HG03457 (cell line): ENCODE data around the gene MRPL55.
"Not testable (repeated sequence)": the region's sequence is repeated elsewhere in the genome, so short reads cannot be mapped to it uniquely, and the experiment has no call there.

Source experiments
- ATAC-seq: cut with Tn5 transposase; IDR thresholded peaks from one replicate; pipeline ENCODE4 v1.9.1; 2021; ENCODE audit warnings: moderate number of reproducible peaks; ENCODE audit not compliant: unreplicated experiment

MRPL55 gene

GRCh38 chr1:228125185-228125584 lies 16.1 kb upstream of the MRPL55 start:
- ATAC-seq, result no peak

GRCh38 chr1:228123505-228123904 lies 14.4 kb upstream of the MRPL55 start:
- ATAC-seq, result no peak

GRCh38 chr1:228122921-228123441 lies 13.9 kb upstream of the MRPL55 start:
- ATAC-seq, result no peak

GRCh38 chr1:228120857-228121489 lies 11.9 kb upstream of the MRPL55 start:
- ATAC-seq, result no peak

- no peak for ATAC-seq
These were observed 11.3 kb upstream of the MRPL55 start for GRCh38 chr1:228120351-228120750.

GRCh38 chr1:228118040-228118439 lies 8.9 kb upstream of the MRPL55 start:
- ATAC-seq, result no peak

- no peak for ATAC-seq
These were observed 8.2 kb upstream of the MRPL55 start for GRCh38 chr1:228117335-228117734.

- no peak for ATAC-seq
These were observed 5.7 kb upstream of the MRPL55 start for GRCh38 chr1:228114827-228115226.

- no peak for ATAC-seq
These were observed 3.5 kb upstream of the MRPL55 start for GRCh38 chr1:228112617-228113016.

- no peak for ATAC-seq
These were observed 3.1 kb upstream of the MRPL55 start for GRCh38 chr1:228112167-228112566.

- ATAC-seq, result not testable (repeated sequence)
These were observed 2.2 kb upstream of the MRPL55 start for GRCh38 chr1:228111315-228111714.

- no peak for ATAC-seq
These were observed 1.5 kb upstream of the MRPL55 start for GRCh38 chr1:228110556-228110955.

- no peak for ATAC-seq
These were observed 926 bp upstream of the MRPL55 start for GRCh38 chr1:228109962-228110488.

- ATAC-seq, result no peak
These were observed 392 bp downstream of the MRPL55 start for GRCh38 chr1:228108742-228109072.

- no peak for ATAC-seq
These were observed 926 bp downstream of the MRPL55 start for GRCh38 chr1:228108055-228108690.

- no peak for ATAC-seq
These were observed 1.5 kb downstream of the MRPL55 start for GRCh38 chr1:228107636-228108035.

GRCh38 chr1:228106800-228107054 lies 2.4 kb downstream of the MRPL55 start:
- ATAC-seq, result no peak

- no peak for ATAC-seq
These were observed 2.9 kb downstream of the MRPL55 start for GRCh38 chr1:228105996-228106799.

GRCh38 chr1:228105270-228105995 lies 3.7 kb downstream of the MRPL55 start:
- ATAC-seq, result no peak

GRCh38 chr1:228104526-228105269 lies 4.4 kb downstream of the MRPL55 start:
- ATAC-seq, result no peak
